Stimulated activated naive B cell treated with anti-CD40 and anti-IgM and Interleukin-4, amounts not matched to agents 10 μg/mL and 1 μg/mL and 100 μg/mL, for 72 hours (primary cell): Measurements from ENCODE around the gene SHLD2.
"Not testable (repeated sequence)": the region's sequence is repeated elsewhere in the genome, so short reads cannot be mapped to it uniquely, and the experiment has no call there.

Experiments used
- ATAC-seq, 2 donors: fragments of 150-1000 bp; cut with Tn5 transposase; replicated peaks; 2 replicates each; pipeline ENCODE4 v1.10.0; 2021; ENCODE audit warnings: moderate library complexity in 1 of 2
- DNase-seq: peaks from one replicate; pipeline ENCODE4 v3.0.0; 2021
- H3K27ac Mint-ChIP-seq: one replicate; pipeline ENCODE4 v1.8.0; 2022; ENCODE audit warnings: mild to moderate bottlenecking, mixed read lengths
- H3K27me3 Mint-ChIP-seq, 2 donors: one replicate each; pipeline ENCODE4 v1.8.0; 2022; ENCODE audit warnings: mixed read lengths in 2 of 2
- H3K36me3 Mint-ChIP-seq, 2 donors: one replicate each; pipeline ENCODE4 v1.8.0; 2022; ENCODE audit warnings: mixed read lengths in 2 of 2, mild to moderate bottlenecking in 1 of 2
- H3K4me1 Mint-ChIP-seq, 2 donors: one replicate each; pipeline ENCODE4 v1.8.0; 2022; ENCODE audit warnings: mixed read lengths in 2 of 2, mild to moderate bottlenecking in 1 of 2
- H3K4me3 Mint-ChIP-seq, 2 donors: one replicate each; pipeline ENCODE4 v1.8.0; 2022; ENCODE audit warnings: mild to moderate bottlenecking in 2 of 2, mixed read lengths in 2 of 2, moderate library complexity in 1 of 2
- H3K9me3 Mint-ChIP-seq, 2 donors: one replicate each; pipeline ENCODE4 v1.8.0; 2022; ENCODE audit warnings: mixed read lengths in 2 of 2, mild to moderate bottlenecking in 1 of 2

Gene SHLD2

DNA sequence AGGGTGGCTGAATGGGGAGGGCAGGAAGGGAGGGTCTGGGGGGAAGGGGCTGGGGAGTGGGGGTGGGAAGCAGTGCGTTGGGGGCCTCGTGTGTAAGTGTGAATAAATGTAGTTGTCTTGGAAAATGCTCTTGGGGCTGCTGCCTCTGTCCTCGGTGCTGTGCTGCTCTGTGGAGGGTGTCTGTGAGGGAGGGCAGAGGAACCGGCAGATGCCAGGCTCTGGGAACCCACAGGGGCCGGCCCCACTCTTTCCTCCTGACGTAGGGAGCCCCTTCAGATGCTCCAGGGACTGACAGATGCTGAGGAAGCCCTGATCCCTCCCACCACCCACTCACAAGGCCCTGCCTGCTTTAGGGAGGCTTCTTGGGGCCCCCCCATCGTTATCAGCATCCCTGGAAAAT, 139.8 kb downstream of the SHLD2 start:
- H3K36me3 Mint-ChIP-seq, H3K4me1 Mint-ChIP-seq, H3K9me3 Mint-ChIP-seq, H3K4me3 Mint-ChIP-seq, H3K27ac Mint-ChIP-seq, ATAC-seq, DNase-seq, H3K27me3 Mint-ChIP-seq: not testable (repeated sequence)

DNA sequence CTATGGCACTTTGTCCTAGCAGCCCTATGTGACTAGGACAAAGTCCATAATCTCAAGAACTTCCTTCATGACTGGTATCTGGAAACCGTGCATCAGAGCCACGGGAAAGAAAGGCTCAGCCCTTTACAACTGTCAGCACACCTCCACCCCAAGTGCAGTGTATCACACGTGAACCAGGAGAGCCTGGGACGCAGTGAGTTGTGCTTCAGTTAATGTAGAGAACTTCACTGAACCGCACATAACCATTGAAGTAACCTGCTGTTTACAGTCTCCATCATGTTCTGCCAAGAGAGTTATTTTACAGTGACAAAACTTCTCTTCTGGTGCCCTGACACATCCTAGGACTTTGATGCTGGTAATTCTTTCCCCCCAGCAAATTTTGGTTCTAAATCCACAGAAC, 142.2 kb downstream of the SHLD2 start:
- not testable (repeated sequence) for H3K4me1 Mint-ChIP-seq, DNase-seq, H3K36me3 Mint-ChIP-seq, H3K27ac Mint-ChIP-seq, H3K4me3 Mint-ChIP-seq, H3K9me3 Mint-ChIP-seq, ATAC-seq, H3K27me3 Mint-ChIP-seq

GRCh38 chr10:87239346-87239808, 144.4 kb downstream of the SHLD2 start:
- ATAC-seq, H3K27me3 Mint-ChIP-seq, H3K9me3 Mint-ChIP-seq, H3K27ac Mint-ChIP-seq, H3K36me3 Mint-ChIP-seq, DNase-seq, H3K4me3 Mint-ChIP-seq, H3K4me1 Mint-ChIP-seq: not testable (repeated sequence)
